H9 (cell line): ENCODE results near the gene FANCI. TPM values are rescaled to one million over a fixed set of nuclear protein-coding genes. Genes with fewer than 3 reads are reported as not detected.

Experiments
- DNase-seq: peaks from one replicate; pipeline ENCODE4 v3.0.0-alpha.2; 2017
- H2AFZ ChIP-seq: one replicate; pipeline ENCODE4 v1.6.1; 2013; ENCODE audit warnings: mild to moderate bottlenecking, low read length, control low read depth, moderate library complexity
- H2AK5ac ChIP-seq: 2 replicates; pipeline ENCODE4 v1.6.1; 2013; ENCODE audit warnings: low read length, control low read depth, mixed read lengths; ENCODE audit not compliant: insufficient read length
- H2BK120ac ChIP-seq: one replicate; pipeline ENCODE4 v1.6.1; 2013; ENCODE audit warnings: low read depth, mild to moderate bottlenecking, low read length, control low read depth, inconsistent platforms; ENCODE audit not compliant: poor library complexity, severe bottlenecking
- H2BK12ac ChIP-seq: 2 replicates; pipeline ENCODE4 v1.6.1; 2013; ENCODE audit warnings: low read length, control low read depth, mixed read lengths, low read depth; ENCODE audit not compliant: insufficient read length
- H2BK15ac ChIP-seq: 2 replicates; pipeline ENCODE4 v1.6.1; 2013; ENCODE audit warnings: low read depth, low read length, control low read depth
- H2BK20ac ChIP-seq: one replicate; pipeline ENCODE4 v1.6.1; 2013; ENCODE audit warnings: low read depth, mild to moderate bottlenecking, low read length, control low read depth, inconsistent platforms; ENCODE audit not compliant: poor library complexity, severe bottlenecking
- H2BK5ac ChIP-seq: 2 replicates; pipeline ENCODE4 v1.6.1; 2013; ENCODE audit warnings: low read length, control low read depth, mixed read lengths; ENCODE audit not compliant: insufficient read length
- H3K14ac ChIP-seq: 2 replicates; pipeline ENCODE4 v1.6.1; 2013; ENCODE audit warnings: low read length, control low read depth; ENCODE audit not compliant: insufficient read depth
- H3K18ac ChIP-seq: 2 replicates; pipeline ENCODE4 v1.6.1; 2013; ENCODE audit warnings: low read depth, mild to moderate bottlenecking, mixed read lengths, low read length, control low read depth; ENCODE audit not compliant: insufficient read length
- H3K23ac ChIP-seq: 2 replicates; pipeline ENCODE4 v1.6.1; 2013; ENCODE audit warnings: low read length, control low read depth, mixed read lengths, low read depth; ENCODE audit not compliant: insufficient read length
- H3K23me2 ChIP-seq: 2 replicates; pipeline ENCODE4 v1.6.1; 2013; ENCODE audit warnings: low read depth, mild to moderate bottlenecking, mixed read lengths, low read length, control low read depth; ENCODE audit not compliant: insufficient read length, poor library complexity, severe bottlenecking
- H3K27ac ChIP-seq: 2 replicates; pipeline ENCODE4 v1.5.1; 2013; ENCODE audit warnings: low read length, control low read depth, mixed read lengths, low read depth; ENCODE audit not compliant: insufficient read length
- H3K27me3 ChIP-seq: 2 replicates; pipeline ENCODE4 v1.6.1; 2013; ENCODE audit warnings: low read length, control low read depth, inconsistent platforms; ENCODE audit not compliant: insufficient read depth
- H3K4ac ChIP-seq: 2 replicates; pipeline ENCODE4 v1.6.1; 2013; ENCODE audit warnings: low read depth, mild to moderate bottlenecking, control low read depth, inconsistent platforms, low read length, moderate library complexity
- H3K4me1 ChIP-seq: 2 replicates; pipeline ENCODE4 v1.6.1; 2013; ENCODE audit warnings: low read length, control low read depth, inconsistent platforms; ENCODE audit not compliant: insufficient read depth
- H3K4me2 ChIP-seq: 2 replicates; pipeline ENCODE4 v1.6.1; 2013; ENCODE audit warnings: low read length, control low read depth, mixed read lengths; ENCODE audit not compliant: insufficient read length, insufficient read depth
- H3K56ac ChIP-seq: 2 replicates; pipeline ENCODE4 v1.6.1; 2013; ENCODE audit warnings: low read depth, mild to moderate bottlenecking, mixed read lengths, low read length, control low read depth; ENCODE audit not compliant: insufficient read length
- H3K79me1 ChIP-seq: 2 replicates; pipeline ENCODE4 v1.6.1; 2013; ENCODE audit warnings: low read depth, mild to moderate bottlenecking, moderate library complexity, low read length, control low read depth, inconsistent platforms; ENCODE audit not compliant: insufficient read depth, poor library complexity, severe bottlenecking
- H3K79me2 ChIP-seq: 2 replicates; pipeline ENCODE4 v1.6.1; 2013; ENCODE audit warnings: low read length, control low read depth, inconsistent platforms; ENCODE audit not compliant: insufficient read depth
- H3K9ac ChIP-seq: 2 replicates; pipeline ENCODE4 v1.6.1; 2013; ENCODE audit warnings: low read length, control low read depth, mixed read lengths; ENCODE audit not compliant: insufficient read length; ENCODE audit errors: extremely low read depth
- H3K9me3 ChIP-seq: one replicate; pipeline ENCODE4 v1.6.1; 2013; ENCODE audit warnings: low read depth, low read length, inconsistent platforms; ENCODE audit not compliant: control insufficient read depth
- H3T11ph ChIP-seq: one replicate; pipeline ENCODE4 v1.6.1; 2013; ENCODE audit warnings: mild to moderate bottlenecking, low read length, control low read depth, inconsistent platforms
- H4K20me1 ChIP-seq: one replicate; pipeline ENCODE4 v1.6.1; 2013; ENCODE audit not compliant: control insufficient read depth, insufficient read length, insufficient read depth
- H4K5ac ChIP-seq: 2 replicates; pipeline ENCODE4 v1.6.1; 2013; ENCODE audit warnings: low read depth, mild to moderate bottlenecking, mixed read lengths, low read length, control low read depth; ENCODE audit not compliant: insufficient read length
- H4K8ac ChIP-seq: replicated peaks from 2 replicates; pipeline ENCODE4 v1.6.1; 2013; ENCODE audit warnings: low read length, control low read depth, mixed read lengths, low read depth; ENCODE audit not compliant: insufficient read length
- H4K91ac ChIP-seq: 2 replicates; pipeline ENCODE4 v1.6.1; 2013; ENCODE audit warnings: low read depth, mild to moderate bottlenecking, moderate library complexity, mixed read lengths, low read length, control low read depth; ENCODE audit not compliant: insufficient read length
- H3K27ac Mint-ChIP-seq, 3 experiments: 2 replicates in 2 of 3; 3 replicates in 1 of 3; pipeline ENCODE4 v1.8.0; 2020 to 2021; ENCODE audit warnings: mixed read lengths in 3 of 3, mild to moderate bottlenecking in 1 of 3, moderate library complexity in 1 of 3
- H3K27me3 Mint-ChIP-seq: 2 replicates; pipeline ENCODE4 v1.8.0; 2021; ENCODE audit warnings: low read depth, mild to moderate bottlenecking, moderate library complexity, mixed read lengths
- H3K36me3 Mint-ChIP-seq, 3 experiments: 2 replicates in 2 of 3; 3 replicates in 1 of 3; pipeline ENCODE4 v1.8.0; 2020 to 2021; ENCODE audit warnings: low read depth in 3 of 3, mixed read lengths in 3 of 3; ENCODE audit not compliant: insufficient read depth in 1 of 3
- H3K4me1 Mint-ChIP-seq, 2 experiments: 2 replicates each; pipeline ENCODE4 v1.8.0; 2020; ENCODE audit warnings: mixed read lengths in 2 of 2
- H3K4me3 Mint-ChIP-seq, 2 experiments: 2 replicates in 1 of 2; 3 replicates in 1 of 2; pipeline ENCODE4 v1.8.0; 2020 to 2021; ENCODE audit warnings: mild to moderate bottlenecking in 2 of 2, mixed read lengths in 2 of 2, moderate library complexity in 1 of 2
- H3K9me3 Mint-ChIP-seq, 2 experiments: 2 replicates in 1 of 2; 3 replicates in 1 of 2; pipeline ENCODE4 v1.8.0; 2020; ENCODE audit warnings: mild to moderate bottlenecking in 2 of 2, mixed read lengths in 2 of 2, moderate library complexity in 1 of 2
- CTCF ChIP-seq: fragments of 200-600 bp; sonication (generic); conservative IDR thresholded peaks from 3 replicates; pipeline ENCODE4 v1.8.0; 2021; ENCODE audit warnings: antibody characterized with exemption, mild to moderate bottlenecking
- WGBS: extraction: QIAGEN DNeasy Blood & Tissue Kit; methylation state at CpG from one replicate; pipeline ENCODE4 v1.1.7; 2013; ENCODE audit warnings: missing lambda C conversion rate, low lambda C conversion rate, mixed read lengths; ENCODE audit not compliant: insufficient read length; ENCODE audit errors: extremely low coverage; 5-methylcytosine and 5-hydroxymethylcytosine counted together
- total RNA-seq: library from RNA; stranded (reverse); gene quantifications from 2 replicates; pipeline ENCODE4 v1.2.1, GENCODE V29; 2021

FANCI gene
- total RNA-seq, 1 experiment from 2014 or later = 106 TPM

- Mint-ChIP-seq H3K4me1 (no peaks in the 10 kb centered on the region), H3K36me3 (peaks cover 44 to 84% (median 81%) of the 10 kb centered on the region in 3 experiments), H3K4me3 (no peak overlapping the region), H3K9me3 (no peaks in the 10 kb centered on the region), H3K27ac (no peak overlapping the region), H3K27me3 (no peaks in the 10 kb centered on the region)
- Histone ChIP-seq H3K14ac (no peak overlapping the region), H3K27ac (no peak overlapping the region), H2BK12ac (no peak overlapping the region), H4K91ac (no peak overlapping the region), H3K4me2 (no peak overlapping the region), H3K4me1 (no peaks in the 10 kb centered on the region), H3K4ac (no peak overlapping the region), H3K9ac (no peak overlapping the region), H2AFZ (no peak overlapping the region), H4K20me1 (no peaks in the 10 kb centered on the region), H2BK20ac (no peak overlapping the region), H2BK15ac (no peak overlapping the region), H3K9me3 (no peaks in the 10 kb centered on the region), H4K5ac (no peak overlapping the region), H3K79me2 (no peaks in the 10 kb centered on the region), H3K27me3 (no peaks in the 10 kb centered on the region), H4K8ac (no peak overlapping the region), H3T11ph (no peak overlapping the region), H2BK5ac (no peak overlapping the region), H3K56ac (no peak overlapping the region), H3K23ac (no peak overlapping the region), H3K79me1 (no peaks in the 10 kb centered on the region), H2AK5ac (no peak overlapping the region), H2BK120ac (no peak overlapping the region), H3K23me2 (no peaks in the 10 kb centered on the region), H3K18ac (no peak overlapping the region)
- no peak for TF ChIP-seq CTCF
- WGBS = no CpG with 5 or more reads among the region's 5 CpGs
- DNase-seq = no peak
These were observed 72.7 kb downstream of the FANCI start for GRCh38 chr15:89316504-89316903.
